HG03108 (cell line): ENCODE measurements around the gene MKKS.

Experiments
- ATAC-seq: cut with Tn5 transposase; IDR thresholded peaks from one replicate; pipeline ENCODE4 v1.9.1; 2021; ENCODE audit warnings: moderate library complexity; ENCODE audit not compliant: unreplicated experiment

MKKS gene

GRCh38 chr20:10371467-10371866 is 62.6 kb downstream of the MKKS start:
- ATAC-seq: no peak

- ATAC-seq: no peak
These were observed 63.7 kb downstream of the MKKS start for GRCh38 chr20:10370091-10370887.

DNA sequence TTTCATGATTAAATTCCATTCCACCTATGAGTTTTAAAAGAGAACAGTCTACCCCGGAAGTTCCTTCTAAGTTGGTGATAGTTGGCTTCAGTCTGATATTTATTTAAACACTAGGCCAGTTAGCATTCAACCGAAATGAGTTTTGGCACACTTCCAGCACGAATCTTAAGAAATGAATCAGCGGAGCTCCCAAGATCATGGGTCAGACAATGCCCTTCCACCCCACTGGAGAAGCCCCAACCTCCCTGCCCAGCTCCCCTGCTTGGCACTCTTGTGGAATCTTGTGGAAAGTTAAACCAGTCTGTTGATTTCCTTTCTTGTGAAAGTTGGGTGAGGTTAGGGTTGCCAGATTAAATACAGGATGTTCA is 64.3 kb downstream of the MKKS start:
- ATAC-seq: no peak

DNA sequence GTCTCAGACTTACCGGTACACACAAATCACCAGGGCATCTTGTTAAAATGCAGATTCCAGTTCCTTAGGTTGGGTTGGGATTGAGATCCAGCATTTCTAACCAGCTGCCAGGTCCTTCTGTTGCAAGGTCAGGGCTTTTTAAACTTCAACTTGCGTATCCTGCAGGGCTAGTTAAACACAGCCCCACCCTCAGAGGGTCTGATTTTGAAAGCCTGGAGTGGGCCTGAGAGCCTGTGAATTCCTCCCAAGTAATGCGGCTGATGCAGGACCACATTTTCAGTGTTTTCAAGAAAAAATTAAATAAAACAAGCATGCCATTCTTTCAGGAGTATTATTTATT is 65.3 kb downstream of the MKKS start:
- ATAC-seq: no peak

DNA sequence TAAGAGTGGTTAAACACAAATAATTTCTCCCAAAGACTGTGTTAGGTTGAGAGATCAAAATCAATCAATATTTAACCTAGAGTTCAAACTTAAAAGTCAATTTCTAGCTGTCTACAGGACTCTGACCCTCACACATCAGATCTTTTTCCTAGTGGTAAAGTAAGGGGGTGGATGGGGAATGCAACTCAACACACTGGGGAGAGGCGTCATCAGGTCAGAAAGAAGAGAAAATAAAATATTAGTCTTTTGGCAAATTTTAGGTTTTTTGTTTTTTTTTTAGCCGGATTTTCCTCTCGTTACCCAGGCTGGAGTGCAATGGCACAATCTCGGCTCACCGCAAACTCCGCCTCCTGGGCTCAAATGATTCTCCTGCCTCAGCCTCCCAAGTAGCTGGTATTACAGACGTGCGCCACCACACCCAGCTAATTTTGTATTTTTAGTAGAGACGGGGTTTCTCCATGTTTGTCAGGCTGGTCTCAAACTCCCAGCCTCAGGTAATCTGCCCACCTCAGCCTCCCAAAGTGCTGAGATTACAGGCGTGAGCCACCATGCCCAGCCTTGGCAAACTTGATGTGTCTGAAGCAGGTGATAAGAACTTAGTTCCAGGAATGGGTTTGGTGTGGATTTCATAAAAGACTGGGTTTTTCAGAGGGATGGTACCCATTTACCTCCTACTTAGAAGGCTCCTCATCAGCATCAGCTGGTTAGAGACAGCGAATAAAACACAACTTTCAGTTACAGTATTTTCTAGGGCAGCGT is 65.9 kb downstream of the MKKS start:
- ATAC-seq: no peak

DNA sequence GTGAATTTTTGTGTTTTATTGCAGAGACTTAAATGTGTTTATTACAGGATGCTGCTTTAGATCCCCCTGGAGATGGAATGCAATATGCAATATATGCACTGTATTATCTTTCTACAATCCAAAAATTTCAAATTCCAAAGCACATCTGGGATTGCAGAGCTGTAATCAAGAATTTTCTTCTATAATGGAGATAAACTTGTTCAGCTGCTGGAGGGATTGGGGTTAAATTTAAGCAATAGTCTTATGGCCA is 66.4 kb downstream of the MKKS start:
- no peak for ATAC-seq

- ATAC-seq: no peak
These were observed 66.9 kb downstream of the MKKS start for GRCh38 chr20:10366898-10367692.

DNA sequence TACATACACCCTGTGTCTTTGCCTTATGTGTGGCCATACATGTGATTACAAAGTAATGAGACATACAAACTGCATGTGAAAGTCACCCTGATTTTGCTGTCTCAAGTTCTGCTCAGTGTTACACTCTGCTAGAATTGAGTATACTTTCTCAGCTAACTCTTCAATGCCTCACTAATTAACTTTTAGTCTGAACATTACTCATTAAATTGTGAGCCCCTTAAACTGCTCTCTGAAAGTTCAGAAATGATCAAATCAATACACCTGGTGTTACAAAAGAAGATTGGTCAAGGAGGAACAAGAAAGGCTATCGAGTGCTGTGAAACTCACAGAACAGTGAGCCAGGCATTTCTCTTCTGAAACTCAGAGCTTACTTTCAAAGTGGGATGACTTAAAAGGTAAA is 71.3 kb downstream of the MKKS start:
- peak; percentile 74 for ATAC-seq

GRCh38 chr20:10360878-10361277 is 73.1 kb downstream of the MKKS start:
- no peak for ATAC-seq

DNA sequence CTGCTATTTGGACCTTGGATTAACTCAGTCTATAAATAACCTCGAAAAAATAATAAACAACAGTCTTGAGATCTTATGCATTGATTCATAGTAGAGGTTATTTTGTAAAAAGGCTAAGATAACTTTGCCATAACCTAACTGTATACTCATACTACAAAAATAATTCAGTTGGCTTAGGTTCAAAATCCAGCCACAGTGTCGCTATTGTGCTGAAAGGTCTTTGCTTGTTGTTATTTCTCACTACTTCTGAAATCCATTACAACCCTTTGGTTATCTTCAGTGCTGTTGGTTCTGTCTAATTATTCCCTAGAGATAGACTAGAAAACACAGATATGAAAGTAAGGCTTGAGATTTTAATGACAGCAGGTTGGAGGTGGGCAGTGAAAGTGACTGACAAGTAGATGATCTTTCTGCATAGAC is 74.4 kb downstream of the MKKS start:
- no peak for ATAC-seq

DNA sequence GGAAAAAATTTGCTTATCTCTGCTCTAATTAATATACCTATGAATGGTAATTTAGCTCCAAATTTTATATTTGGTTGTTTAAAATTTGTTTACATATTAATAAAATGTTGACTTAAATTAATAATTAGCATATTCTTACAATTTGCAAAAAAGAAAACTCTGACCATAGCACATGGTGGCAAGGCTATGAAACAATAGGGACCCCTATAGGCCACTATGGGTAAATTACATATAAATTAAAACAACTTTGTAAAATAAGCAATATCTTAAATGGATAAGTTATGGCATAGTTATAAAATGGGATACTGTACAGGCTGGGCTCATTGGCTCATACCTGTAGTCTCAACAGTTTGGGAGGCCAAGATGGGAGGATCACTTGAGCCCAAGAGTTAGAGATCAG is 76.0 kb downstream of the MKKS start:
- ATAC-seq: no peak

GRCh38 chr20:10357061-10357708 is 76.8 kb downstream of the MKKS start:
- no peak for ATAC-seq

DNA sequence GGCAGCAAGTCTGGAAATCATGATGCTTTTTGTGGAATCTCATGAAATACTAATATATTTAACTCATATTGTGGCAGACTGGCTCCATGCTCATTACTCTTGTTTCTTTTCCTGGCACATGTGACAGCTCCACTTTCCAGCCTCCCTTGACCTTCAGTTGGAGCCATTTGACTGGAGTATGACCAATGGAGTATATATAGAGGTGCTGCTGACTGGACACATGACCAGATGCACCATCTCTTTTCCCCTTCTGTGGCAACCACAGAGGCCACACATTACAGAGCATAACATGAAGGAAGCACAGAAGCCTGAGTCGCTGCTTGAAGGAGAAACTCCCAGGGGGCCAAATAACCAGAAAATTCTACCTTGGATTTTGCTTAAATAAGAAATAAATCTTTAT is 77.4 kb downstream of the MKKS start:
- ATAC-seq: no peak

GRCh38 chr20:10352934-10353824 is 80.8 kb downstream of the MKKS start:
- ATAC-seq: no peak
